Umbilical cord (tissue), 2 donors: ENCODE results near the gene PELO. TPM values are rescaled to one million over a fixed set of nuclear protein-coding genes. Genes with fewer than 3 reads are reported as not detected.
A peak's percentile ranks its signal among the peaks of the same experiment; 100 is the strongest.

ENCODE experiments used
- DNase-seq: peaks from one replicate; pipeline ENCODE4 v3.0.0-alpha.2; 2015; ENCODE audit warnings: low spot score
- total RNA-seq: library from RNA; depleted of rRNA; stranded (reverse); fragments of >200 nt; gene quantifications from one replicate; pipeline ENCODE4 v1.2.3, GENCODE V29; 2014; ENCODE audit warnings: low replicate concordance; ENCODE audit not compliant: insufficient read depth

PELO gene
- total RNA-seq, 1 donor from 2014 or later: 57.5 TPM

DNA sequence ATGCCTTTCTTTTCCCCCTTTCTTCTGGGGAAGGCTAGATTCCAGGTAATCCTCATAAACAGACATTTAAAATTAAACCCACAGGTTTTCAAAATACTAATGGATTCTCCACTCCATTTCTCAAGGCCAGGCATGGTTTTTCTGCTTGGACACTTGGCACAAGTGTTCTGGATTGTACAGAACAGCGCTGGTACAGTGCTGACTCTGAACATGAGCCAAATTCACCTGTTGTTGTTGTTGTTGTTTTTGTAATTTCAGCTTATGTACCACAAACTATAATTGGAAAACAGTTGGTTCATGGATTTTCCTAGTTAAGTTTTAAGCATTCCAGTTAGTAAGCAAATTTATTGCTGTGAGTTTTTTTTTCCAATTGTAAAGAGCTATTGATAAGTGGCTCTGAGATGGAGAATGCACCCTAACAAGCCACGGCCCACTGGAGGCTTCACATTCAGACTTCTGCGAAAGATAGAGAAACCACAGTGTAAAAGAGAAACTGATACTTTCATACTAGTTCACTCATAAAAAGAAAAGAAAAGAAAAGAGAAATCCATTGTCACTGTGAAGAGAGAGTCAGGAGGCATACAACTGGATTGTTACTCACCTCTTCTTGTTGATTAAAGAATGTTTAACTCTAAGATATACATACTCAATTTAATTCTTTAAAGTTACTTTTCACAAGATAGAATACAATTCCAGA is 16.2 kb upstream of the PELO start:
- DNase-seq: no peak

DNA sequence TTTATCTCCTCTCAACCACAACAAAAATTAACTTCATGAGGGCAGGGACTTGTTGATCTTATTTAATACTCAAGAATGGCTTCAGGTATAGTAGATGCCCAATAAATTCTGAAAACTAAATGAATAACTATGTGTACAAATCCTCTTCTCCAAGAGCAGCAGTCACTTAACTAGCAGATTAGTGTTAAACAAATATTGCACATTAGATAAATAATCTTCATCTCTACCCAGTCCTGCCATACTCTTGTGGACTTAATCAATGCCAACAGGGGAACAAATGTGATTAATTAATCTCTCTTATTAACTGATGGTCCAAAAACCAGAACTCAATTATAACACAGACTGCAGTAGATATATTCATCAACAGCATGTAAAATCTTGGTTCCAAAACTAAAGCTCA is 15.0 kb upstream of the PELO start:
- no peak for DNase-seq

DNA sequence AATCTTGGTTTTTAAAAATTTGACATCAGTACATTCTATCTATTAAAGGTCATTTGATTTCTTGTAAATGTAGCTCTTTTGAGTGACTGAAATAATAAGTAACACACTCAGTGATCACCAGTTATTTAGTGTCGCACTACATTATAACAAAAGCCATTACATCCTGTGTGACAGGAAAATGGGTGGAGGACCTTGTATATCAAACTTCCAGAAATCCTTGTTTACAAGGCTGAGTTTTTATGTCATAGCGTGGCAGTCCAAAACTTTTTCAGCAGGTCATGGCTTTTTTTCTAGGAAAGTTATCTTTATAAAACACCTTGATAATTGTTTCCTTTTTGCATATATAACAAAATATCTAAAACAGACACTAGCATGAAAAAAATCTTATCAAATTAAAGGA is 14.4 kb upstream of the PELO start:
- no peak for DNase-seq

DNA sequence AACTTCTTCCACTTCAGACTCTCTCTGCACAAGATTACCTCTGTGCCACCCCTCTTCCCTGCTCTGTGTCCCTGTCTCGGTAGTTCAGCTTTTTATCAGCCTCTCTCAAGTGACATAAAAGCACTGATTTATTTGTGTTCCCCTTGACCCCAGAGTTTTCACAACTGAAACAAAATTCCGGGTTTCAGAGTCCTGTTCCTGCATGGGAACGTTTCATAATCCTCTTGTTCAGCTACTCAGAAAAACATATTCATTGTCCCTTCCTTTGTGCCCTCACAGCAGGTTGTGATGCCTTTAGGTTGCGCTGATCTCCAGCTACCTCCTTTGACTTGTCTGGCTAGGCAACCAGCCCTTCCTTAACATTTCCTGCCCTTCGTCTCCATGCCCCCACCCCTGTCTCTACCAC is 13.7 kb upstream of the PELO start:
- DNase-seq: no peak

DNA sequence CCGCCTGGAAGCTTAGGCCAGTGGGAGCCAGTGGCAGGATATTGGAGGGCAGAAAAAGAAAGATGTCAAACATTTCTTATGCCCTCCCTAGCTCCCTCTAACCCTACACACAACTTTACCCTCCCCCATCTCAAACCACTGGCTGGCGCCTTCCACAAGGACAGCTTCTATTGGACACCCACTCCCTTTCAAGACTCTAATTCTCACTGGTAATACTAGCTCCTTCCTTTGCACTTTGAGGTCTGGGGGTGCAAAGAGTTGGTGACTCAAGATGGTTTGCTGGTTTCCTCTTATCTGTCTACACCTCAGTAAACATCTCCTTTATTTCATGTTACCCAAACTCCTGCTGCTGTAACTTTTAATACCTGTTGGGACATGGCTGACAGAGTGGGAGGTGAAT is 11.6 kb upstream of the PELO start:
- no peak for DNase-seq

DNA sequence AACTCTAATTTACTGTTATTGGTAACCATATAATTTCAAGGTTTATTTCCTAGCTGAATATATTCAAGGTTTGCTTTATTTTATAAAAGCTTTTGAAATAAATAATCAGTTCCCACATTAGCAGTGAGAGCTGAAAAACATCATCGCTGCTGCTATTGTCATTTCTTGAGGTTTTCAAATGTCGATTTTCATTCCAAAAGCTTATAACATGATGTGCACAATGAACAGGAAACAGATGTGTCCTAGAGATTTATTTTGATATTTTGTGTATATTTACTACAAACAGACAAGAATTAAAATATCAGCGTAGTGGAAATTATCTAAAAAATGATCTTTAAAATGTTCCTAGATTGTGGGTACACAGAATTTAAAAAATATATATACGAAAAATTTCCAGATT is 10.5 kb upstream of the PELO start:
- DNase-seq: no peak

DNA sequence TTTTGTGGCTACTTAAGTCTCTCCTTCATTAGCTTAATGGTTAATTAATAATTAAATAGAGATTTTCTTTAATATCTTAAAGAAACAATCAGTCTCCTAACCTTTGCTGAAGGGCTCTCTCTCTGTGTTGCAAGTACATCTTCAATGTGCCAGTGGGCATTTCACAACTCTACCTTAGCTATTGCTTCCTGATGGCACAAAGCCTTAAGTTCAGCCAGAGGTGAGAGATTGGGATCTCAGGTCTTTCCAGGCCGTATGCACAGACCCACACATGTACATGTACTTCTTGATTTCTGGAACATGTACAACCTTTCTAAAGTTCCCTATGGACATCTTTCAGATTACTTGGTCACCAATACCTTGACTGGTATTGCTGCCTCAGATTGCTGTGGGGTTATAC is 8.9 kb upstream of the PELO start:
- DNase-seq: no peak

DNA sequence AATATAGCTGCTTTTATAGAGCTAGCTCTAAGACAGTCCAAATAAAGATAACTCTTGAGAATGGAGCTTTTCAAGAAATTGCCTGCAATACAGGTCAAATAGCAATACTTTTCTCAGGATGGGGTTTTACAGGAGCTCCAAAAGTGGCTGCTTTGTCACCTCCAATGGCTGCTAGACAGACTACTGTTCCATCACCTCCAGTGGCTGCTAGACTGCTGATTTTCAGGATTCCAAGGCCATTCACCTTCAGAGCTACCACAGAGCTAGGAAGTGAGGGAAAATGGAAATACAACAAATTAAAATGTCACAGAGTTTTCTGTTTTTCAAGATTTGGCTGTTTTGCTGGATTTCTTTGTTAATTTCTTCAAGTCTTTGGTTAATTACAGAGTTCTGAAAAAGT is 8.5 kb upstream of the PELO start:
- DNase-seq: no peak

DNA sequence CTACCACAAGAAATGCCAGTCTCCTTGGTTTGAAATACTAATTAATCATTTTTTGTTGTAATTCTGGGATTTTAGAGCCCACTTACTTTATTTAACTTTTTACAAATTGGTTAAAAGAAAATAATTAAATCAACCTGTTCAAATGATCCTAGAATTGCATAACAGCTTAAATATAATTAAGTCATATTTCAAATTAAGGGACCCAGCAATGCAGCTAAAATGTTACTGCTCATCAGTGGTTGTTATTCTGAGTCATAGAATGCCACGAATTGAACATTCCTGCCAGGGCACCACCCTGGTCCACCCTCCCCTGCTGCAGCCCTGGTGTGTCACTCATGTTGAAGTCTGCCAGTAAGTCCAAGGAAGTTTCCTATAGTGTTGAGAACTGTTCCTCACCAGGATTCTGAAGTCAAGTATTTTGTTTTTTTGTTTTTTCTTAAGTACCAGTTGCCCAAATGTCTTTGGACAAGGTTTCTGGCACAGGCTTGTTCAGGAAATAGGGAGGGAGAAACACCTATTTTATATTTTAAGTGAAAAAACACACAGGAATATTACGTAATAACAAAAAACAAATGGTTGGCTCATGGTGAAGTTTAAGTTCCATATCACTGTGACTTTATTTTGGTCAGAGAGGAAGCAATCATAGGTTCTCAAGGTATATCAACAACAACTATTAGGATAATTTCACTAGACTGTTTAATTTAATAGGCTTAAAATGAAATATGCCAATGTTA is 4.3 kb upstream of the PELO start:
- DNase-seq: no peak

DNA sequence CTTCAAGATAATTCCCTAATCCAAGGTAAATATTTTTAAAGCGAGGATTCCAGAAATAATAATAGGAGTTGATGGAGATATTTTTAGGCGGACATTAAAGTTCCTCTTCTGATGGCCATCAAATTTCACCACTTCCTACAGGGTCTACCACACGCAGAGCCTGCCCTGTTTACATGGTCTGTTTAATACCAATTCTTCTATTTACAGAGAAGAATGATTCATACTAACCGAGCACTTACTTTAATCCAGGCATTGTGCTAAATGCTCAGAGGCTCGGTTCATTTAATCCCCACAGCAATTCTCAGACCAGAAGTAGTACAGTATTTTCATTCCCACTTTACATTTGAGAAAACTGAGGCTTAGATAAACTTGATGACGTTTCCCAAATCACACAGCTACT is 3.0 kb upstream of the PELO start:
- no peak for DNase-seq

DNA sequence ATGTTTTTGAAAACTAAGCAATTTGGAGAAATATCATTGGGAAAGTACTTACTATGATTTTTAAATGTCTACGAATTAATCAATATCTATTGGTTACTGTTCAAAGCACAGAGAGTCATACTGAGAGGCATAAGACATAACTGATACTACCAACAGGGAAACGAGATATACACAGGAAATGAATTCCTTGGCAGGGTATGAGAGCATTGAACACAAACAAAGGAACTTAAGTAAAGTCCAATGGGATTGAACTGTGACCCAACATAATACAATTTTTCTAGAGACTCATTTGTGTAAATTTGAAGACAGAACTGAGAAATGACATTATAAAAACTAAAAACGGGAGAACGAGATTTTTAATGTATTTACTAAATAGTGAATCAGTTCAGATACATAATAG is 1.3 kb upstream of the PELO start:
- DNase-seq: no peak

DNA sequence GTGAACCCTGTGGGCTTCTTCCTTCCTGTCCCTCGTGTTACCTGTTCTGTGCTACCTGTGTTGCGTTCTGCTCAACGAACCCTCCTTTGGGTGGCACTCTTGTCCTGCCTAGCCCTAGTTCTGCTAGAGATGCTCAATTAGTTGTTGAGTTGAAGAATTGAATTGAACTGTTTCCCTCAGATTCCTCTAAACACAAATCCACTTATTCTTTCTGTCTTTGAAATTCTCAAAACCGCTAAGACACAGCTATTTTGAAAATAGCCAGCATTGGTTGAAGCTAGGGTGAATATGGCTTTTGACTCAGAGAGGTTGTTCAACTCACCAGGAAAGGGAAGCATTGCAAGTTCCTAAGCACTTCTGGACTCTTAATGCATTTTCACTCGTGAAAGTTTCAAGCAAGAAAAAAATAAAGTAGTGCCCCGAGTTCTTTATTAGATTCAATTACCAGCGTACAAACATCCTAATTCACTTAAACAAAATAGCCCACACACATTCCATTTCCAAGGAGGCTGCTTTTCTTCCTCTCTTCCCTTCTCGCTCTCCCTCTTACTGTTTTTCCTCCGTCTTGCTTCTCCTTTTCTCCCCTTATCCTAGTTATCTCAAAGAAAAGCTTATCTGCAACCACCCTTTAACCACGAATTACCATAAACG is 642 bp upstream of the PELO start:
- DNase-seq: peak; percentile 52

DNA sequence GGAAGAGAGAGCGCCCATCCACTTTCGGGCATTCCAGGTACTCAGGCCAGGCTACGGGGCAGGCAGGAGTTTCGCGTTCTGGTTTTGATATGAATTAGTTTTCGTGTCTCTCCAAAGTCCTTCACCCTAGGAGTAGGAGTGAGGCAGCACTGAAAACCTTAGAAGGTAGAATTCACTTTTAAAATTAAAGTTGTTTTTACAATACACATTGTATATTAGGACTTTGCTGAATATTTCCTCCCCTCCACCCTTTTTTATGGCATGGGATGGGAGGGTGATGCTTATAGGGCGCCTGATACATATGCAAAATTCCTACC is 747 bp downstream of the PELO start:
- DNase-seq: no peak

DNA sequence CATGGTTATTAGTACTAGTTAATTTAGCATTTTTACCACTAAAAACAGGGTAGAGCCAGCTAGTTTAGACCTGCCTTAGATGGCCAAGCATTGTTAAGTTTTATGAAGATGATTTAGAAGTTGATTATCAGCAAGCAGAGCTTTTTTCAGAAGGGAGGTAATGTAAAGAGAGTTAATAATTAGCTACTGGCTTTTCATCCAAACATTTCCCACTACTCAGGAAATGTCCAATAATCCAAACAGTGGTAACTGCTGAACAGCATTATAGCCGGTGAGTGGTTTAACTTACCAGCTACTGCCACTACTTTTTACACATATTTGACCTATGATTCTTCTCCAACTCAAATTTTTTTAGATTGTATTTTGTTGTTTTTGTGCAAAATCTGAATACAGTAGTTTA is 1.7 kb downstream of the PELO start:
- no peak for DNase-seq

DNA sequence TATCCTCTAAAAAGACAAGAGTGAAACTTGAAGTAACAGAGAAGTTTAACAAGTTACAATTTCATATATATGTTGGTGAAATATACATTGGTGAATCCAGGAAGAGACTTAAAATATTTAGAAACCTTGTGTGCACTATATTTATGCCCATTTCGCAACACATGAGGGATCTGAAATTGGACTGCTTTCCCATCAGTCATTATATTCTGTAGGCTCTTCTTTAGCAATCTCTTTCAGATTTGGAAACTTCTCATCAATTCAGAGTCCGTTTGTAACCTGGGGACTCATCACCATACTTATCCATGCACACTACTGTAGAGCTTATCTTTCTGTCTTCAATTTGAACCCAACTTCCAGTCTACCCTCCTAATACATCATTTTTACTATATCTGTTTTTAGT is 2.1 kb downstream of the PELO start:
- DNase-seq: no peak

DNA sequence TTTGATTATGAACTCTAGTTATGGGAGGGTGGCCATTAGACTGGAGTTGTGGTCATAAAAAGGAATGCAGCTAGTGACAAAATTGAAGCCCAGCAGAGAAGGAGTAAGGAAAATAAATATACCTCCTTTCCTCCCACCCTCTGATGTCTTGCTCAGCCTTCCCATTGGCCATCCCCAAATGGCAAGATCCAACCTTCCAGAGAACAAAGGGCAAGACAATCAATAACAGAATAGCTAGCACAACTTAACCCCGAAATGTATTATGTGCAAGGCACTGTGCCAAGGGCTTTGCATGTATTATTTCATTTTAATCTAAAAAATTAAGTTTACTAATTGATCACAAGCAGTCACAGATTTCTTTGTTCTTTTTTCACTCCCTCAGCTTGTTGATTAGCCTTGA is 3.6 kb downstream of the PELO start:
- DNase-seq: no peak

DNA sequence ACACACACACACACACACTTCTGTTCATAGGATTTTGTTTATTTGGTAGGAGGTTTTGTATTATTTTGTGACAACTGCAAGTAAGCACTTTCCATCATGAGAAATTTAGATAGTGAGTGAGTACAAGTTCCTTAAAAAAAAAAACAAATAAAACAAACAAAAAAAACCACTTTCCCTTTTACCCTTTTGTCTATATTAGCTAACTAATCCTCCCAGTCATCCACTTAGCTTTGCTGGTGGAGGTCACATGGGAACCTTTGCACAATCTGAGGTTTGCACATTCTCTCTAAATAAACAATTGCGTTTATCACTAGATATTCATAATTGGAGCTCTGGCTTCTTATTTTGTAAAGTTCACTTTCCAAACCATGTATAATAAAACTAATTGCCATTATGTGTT is 6.8 kb downstream of the PELO start:
- no peak for DNase-seq

DNA sequence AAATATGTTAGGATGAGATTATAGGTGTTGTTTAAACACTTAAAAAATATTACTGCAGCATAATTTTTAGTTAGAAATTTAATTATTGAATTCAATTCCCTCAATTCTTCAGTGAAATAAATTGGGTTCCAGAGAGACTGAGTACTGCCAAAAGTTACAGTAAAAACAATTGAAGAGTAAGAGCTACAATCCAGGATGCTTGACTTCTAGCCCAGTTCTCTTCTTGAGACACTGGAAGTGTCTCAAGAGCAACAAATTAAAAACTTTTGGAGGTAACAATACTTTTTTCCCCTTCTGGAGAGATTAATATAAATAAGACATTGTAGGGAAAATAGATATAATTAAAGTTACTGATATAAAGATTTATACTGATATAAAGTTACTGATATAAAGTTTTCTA is 8.3 kb downstream of the PELO start:
- no peak for DNase-seq

DNA sequence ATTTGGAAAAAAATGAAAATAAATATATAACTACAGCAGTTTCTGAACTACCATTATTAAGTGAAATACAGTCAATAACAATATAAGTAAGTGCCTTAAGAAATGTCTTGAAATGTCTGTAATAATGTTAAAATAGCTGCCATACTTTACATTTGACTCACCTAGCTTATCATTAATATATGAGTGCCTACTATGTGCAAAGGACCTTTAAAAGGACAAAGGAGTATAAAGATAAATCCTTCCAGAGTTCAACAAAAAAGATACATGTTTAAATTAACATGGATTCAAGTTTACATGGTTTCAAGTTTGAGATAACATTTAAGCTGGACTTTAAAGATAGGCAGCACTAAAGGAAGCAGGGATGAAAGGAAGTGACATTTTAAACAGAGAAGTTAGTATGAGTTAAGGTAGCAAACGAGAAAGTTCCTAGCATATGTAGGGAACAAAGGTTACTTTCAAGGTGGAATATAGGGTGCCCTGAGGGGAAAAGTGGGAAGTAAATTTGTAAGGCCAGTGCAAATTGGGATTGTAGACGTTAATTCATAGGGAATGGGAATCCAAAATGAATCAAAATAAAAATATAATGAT is 8.9 kb downstream of the PELO start:
- DNase-seq: no peak

DNA sequence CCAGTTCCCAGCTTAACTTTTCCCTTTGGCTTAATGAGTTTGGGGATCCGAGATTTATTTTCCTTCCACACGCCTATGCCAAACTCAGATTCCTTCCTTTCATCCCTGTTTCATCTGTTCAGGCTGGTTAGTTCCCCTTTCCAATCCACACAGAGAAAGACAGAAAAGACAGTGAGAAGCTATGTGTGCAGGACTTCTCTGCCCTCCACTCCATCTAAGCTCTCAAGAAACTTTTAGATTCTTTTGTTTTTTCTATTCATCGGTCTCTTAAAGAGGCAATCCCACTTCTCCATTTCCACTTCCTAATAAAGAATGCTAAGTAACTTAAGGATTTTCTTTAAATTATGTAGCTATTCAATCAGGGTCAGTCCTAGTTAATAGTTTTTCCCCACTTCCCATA is 11.2 kb downstream of the PELO start:
- DNase-seq: no peak

DNA sequence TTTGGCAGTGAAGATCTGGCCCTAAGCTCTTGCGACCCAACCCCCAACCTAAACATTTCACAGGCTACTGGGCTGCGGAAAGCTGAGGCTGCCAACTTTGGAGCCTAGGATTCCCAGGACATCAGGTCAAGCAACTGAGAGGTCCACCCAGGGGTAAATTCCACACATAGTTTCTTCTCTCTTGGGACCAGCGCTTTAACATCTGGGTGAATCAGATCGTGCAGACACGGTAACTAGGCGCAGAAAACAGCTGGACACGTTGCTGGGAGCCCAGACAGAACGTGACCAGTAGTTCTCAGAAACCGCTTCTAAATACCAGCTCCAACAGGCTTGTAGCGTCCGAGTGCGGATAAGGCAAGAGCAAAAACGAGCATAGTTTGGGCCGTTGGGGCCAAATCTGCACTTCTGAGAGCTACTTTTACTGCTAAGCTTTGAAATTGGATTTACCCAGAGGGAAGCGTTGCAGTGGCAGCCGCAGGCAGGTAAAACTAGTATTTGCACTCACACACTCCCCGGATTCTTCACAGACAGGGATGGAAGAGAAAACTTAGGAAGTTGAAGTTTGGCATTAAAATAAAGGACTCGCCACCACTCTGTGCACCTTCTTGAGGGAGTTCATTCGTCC is 11.8 kb downstream of the PELO start:
- peak; percentile 85 for DNase-seq

DNA sequence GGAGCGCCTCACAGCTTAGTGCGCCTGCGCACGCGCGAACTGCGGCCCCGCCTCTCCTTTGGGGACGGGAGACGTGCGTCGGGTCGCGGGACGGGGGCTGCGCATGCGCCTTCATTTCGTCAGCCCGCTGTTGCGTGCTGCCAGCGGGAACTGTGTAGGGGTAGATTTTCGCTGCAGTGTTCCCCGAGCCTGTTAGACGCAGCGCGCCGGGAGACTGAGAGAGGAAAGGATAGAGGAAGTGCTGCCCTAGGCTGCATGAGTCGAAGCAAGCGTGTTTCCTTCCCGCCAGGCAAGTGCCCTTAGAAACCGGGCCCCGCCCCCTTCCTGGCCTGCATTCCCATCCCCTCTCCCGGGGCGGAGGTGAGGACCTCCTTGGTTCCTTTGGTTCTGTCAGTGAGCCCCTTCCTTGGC is 12.3 kb downstream of the PELO start:
- peak; percentile 98 for DNase-seq
